SK-N-SH treated with all-trans-retinoic acid at 6 μM for 48 hours (cell line): Measurements from ENCODE around the gene TDRD15.

ENCODE experiments used
- ARNTL ChIP-seq: fragments of 450-650 bp; formaldehyde crosslinking; IDR thresholded peaks from 2 replicates; pipeline ENCODE4 v1.5.0; 2020; ENCODE audit warnings: low read depth, mild to moderate bottlenecking, moderate library complexity, borderline replicate concordance
- PATZ1 ChIP-seq: fragments of 250-450 bp; sonication (Bioruptor Pico); IDR thresholded peaks from 2 replicates; pipeline ENCODE4 v1.8.0; 2020; ENCODE audit warnings: mild to moderate bottlenecking, moderate library complexity, borderline replicate concordance

- TF ChIP-seq PATZ1 (CRISPR knock-in tag) = no peak
- TF ChIP-seq ARNTL (CRISPR knock-in tag) = no peak
Observed at GRCh38 chr2:21095714-21096113, 28.1 kb upstream of the TDRD15 start.
